IPS-NIHi7 (cell line): ENCODE measurements around the gene ARID1B.

Source experiments
- DNase-seq: peaks from one replicate; pipeline ENCODE4 v3.0.0; 2012; ENCODE audit warnings: mixed read lengths; ENCODE audit errors: extremely low spot score

The ARID1B gene

DNA sequence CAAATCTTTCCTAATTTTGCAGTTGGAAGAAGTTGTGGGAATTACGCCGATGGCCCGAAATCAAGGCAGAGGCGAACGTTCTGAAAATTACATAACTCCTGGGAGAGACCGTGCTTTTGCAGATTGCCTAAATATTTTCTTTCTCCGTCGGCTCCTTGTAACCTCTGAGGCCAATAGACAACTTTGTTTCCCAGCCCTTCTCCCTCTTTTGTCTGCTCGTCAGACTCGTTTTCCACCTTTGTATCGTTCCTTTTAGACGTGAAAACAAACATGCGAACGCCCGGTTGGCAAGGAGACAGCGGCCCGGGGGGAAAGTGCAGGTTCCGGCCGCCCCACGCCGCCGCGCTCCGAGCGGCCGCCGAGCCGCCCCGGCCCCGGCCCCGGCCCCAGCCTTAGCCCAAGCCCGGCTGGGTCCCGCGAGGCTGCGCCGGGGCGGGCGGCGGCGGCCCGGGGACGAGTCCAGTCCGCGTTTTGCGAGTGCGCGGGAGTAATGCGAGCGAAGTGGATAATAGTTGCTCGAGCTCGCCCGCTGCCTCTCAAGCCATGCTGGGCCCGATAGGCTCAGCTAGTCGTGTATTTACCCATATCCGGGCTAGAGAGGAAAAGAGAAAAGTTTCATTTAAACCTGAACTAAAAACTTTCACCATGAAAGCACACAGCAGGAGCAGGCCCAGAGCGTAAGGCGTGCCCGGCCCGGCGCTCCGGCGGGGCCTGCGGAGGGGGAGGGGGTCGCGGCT, at the start of gene ARID1B:
ARID1B (plus strand) TSS at position 539 of the 737 bp plus-strand sequence. CDS start 303 bp downstream, outside the sequence.
- peak; percentile 60 for DNase-seq

DNA sequence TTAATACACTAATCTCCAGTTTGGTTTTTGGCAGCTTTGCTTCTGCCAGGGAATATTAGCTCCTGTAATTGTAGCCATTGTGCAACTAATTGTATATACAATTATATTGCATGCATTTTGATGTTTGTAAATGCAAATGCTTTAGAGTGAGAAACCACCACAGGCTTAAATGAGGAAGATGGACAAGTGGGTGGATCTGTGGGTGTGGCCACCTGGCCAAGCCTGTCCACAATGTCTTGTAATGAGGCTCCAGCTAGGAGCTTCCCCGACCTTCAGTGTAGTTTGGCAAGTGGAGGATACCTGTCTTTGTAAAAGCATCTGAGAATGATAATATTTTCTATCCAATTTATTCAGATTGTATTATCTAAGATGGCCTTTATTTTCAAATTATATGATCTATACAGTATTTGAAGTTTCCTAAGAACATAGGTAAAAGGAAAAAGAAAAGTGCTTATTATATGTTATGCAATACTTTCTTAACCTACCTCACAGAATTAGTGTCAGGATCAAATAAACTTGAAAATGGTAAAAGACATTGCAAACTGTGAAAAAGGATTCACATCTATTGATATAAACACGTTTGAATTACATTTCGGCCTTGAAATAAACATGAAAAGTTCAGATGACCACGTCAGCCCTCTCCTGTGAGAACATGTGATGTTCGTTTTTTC, 49.3 kb upstream of the ARID1B start:
- DNase-seq = no peak

DNA sequence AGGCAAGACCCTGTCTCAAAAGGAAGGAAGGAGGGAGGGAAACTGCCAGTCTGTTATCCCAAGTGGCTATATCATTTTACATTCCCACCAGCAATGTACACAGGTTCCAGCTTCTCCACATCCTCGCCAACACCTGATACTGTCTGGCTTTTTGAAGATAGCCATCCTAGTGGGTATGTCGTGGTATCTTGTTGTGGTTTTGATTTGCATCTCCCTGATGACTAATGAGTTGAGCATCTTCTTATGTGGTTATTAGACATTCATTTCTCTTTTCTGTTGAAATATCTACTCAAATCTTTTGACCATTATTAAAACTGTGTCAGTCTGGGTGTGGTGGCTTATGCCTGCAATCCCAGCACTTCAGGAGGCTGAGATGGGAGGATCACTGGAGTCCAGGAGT, 47.9 kb upstream of the ARID1B start:
- no peak for DNase-seq

DNA sequence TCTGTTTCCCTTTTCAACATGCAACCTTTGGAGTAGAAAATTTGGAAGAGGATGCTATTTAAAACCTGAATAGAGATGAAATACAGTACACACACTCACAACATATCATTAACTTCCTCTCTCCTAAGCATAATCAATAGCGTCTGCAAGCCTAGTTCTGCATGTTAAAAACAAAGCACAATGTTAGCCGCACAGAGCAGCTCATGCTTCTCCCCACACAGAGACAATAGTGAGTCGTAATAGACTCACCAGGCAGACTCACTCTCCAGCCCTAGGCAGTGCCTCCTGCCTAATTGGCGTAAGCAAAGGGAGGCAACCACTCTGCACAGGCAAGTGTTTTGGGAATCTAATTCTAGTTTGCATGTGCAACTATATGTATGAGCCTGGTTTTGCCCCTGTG, 45.8 kb upstream of the ARID1B start:
- DNase-seq = no peak

DNA sequence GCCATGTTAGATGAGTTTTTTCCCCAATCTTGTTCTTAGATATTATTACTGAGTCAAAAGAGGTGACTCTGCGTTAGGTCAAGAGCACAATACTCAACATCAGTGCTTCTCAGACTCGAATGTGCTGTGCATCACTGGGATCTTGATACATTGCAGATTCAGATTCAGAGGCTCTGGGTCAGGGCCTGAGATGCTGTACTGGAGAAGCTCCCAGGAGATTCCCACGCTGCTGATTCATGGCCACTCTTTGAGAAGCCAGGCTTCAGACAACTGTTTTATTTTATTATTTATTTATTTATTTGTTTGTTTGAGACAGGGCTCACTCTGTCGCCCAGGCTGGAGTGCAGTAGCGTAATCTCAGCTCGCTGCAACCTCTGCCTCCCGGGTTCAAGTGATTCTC, 41.4 kb upstream of the ARID1B start:
- DNase-seq = no peak

DNA sequence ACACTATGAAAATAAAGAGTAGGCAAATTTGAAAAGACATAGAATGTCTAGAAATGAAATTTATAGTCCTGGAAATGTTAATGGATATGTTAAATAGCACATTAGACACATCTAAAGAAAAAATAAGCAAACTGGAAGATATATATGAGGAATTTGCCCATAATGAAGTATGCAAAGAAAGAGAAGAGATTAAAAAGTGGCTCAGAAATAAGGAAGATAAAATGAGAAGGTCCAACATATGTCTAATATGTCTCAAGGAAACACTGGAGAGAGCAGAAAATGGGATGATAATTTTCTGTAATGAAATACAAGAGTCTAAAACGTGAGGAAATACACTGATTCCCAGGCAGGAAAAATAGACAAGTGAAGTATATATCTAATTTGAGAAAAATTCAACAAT, 36.6 kb upstream of the ARID1B start:
- no peak for DNase-seq

DNA sequence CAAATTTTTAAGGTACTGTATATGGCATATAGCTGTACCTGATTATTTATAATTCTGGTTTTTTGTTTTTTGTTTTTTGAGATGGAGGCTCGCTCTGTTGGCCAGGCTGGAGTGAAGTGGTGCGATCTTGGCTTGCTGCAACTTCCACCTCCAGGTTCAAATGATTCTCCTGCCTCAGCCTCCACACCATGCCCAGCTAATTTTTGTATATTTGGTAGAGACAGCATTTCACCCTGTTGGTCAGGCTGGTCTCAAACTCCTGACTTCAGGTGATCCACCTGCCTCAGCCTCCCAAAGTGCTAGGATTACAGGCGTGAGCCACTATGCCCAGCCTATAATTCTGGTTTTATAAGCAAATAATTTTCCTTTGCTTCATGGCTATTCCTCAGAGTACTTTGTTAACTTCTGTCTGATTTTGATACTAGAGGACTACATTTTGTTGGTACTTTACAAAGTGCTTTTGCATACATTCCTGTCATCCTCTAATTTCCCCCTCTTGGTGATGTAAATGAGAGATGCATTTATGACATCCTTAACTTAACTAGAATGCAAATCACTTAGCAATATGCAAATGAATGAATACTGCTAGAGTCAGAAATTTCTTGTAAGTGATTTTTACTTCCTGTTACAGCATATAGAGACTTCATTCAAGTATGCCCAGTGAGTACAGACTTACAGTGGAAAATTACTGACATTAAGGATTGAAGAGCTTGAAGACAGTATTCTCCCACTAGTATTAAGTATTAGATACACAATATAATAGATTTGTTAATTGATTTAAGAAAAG, 35.7 kb upstream of the ARID1B start:
- DNase-seq = no peak

DNA sequence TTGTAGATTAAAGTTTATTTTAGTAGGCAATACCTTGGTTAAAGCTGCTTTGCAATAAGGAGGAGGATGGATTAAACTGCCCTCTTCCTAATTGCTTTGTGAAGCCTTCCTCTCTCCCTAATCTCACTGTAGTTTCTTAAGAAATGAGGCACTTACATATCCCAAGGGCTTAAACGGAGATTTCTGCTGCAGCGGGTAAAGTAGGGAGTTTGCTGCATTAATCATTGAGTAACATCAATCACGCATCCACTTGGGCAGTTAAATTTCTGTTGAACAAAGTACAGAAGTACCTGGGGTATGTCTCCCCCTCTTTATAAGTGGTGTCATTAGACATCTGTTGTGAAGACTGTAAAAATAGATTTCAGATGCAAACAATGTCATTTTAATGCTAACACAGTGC, 29.5 kb upstream of the ARID1B start:
- no peak for DNase-seq

DNA sequence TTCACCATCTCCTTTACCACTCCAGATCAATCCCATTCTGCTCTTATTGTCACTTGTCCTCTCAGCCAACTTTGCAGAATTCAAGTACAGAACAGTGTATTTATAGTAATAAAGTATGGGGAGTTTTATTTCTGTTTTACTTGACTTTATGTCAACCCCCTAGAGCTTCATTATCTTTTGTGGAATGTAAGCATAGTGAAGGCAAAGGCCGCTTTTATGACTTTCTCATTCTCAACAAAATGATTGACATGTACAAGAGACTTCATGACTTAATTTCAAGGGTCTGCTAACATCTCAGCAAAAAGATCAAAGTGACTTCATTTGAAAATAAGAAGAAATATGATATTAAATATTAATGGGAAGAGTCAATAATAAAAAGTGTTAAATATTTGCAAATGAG, 28.7 kb upstream of the ARID1B start:
- DNase-seq = no peak

DNA sequence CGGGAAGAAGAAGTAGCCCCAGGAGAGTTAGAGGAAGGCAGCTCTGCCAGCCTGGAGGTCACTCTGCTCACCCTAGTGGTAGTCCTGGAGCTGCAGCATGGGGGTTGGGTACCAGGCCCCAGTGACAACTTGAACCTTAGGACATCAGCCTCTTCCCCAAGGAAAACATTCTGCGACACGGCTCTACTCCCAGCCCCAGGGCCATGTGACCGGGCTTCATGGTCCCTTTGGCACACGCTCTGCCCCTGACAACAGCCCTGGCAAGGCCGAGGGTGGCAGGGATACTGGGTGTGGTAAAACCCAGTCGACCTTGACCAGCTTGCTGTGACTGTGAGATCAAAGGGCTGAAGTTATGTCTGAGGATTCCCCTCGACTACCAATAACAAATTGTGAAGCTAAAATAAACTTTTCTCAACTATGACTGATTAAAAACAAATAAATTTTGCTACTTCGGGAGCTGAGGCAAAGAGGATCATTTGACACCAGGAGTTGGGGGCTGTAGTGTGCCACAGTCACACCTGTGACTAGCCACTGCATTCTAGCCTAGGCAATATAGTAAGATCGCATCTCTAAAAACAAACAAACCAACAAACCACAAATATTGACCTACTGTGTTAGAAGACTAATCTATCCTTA, 24.4 kb upstream of the ARID1B start:
- DNase-seq = peak; percentile 61

DNA sequence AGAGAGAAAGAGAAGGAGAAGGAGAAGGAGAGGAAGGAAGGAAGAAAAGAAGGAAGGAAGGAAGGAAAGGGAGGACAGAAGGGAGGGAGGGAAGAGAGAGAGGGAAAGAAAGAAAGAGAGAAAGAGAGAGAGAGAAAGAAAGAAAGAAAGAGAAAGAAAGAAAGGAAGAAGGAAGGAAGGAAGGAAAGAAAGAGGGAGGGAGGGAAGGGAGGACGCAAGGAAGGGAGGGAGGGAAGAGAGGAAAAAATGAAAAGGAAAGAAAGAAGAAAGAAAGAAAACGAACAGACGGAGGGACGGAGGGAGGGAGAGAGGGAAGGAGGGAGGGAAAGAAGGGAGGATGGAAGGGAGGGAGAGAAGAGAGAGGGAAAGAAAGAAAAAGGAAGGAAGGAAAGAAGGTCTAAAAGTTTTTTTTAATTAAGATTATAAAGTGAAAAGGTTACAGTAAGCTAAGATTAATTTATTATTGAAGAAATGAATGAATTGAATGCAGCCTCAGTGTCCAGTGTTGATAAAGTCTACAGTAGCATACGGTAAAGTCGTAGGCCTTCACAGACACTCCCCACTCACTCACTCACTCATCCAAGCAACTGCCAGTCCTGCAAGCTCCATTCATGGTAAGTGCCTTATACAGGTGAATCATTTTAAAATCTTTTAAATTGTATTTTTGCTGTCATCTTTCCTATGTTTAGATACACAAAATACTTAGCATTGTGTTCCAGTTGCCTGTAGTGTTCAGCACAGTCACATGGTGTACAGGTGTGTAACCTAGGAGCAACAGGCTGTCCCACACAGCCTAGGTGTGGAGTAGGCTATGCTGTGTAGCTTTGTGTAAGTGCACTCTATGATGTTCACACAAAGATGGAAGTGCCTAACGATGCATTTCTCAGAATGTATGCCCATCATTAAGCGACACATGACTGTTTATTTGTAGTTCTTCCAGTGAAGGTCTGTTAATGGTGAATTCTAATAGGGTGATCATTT, 20.3 kb upstream of the ARID1B start:
- DNase-seq = no peak

DNA sequence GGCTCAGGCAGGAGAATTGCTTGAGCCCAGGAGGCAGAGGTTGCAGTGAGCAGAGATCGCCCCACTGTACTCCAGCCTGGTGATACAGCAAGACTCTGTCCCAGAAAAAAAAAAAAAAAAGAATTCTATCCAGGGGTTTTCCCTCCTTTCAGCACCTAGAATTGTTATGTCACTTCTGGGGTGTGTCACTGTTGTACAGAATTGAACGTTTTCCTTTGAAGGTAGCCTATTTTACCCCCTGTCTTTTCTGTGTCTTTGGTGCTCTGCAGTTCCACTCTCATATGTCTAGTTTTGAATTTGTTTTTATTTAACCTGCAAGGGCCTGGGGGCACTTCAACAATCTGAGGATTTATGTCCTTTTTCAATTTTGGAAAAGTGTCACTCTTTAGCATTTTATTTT, 19.3 kb upstream of the ARID1B start:
- no peak for DNase-seq

DNA sequence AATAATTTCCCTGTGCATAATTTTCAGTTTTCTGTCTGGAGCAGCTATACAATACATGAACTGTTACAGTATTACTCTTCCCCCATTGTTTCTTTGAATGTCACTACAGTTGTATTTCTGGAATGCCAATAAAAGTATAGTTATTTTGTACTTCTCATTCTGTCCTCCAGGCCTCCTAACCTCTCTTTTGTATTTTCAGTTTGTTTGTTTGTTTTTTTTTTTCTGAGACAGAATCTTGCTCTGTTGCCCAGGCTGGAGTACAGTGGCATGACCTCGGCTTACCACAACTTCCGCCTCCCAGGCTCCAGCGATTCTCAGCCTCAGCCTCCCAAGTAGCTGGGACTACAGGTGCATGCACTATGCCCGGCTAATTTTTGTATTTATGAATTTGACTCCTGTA, 16.8 kb upstream of the ARID1B start:
- no peak for DNase-seq

DNA sequence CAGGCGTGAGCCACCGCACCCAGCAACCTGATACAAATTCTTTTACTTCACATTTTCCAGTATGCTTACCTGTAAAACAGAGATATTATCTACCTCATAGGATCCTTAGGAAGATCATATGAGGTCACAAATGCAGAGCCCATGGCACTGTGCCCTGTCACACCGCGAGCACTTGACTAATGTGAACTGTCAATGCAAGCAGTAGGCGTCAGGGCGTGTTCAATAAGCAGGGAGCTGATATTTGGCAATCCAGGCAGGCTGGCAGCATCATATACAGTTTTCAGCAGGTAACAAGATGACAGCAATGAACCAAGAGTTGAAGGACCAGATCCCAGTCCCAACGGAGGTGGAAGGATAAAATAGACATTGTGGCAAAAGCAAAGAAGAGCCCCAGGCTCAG, 14.6 kb upstream of the ARID1B start:
- DNase-seq = no peak

DNA sequence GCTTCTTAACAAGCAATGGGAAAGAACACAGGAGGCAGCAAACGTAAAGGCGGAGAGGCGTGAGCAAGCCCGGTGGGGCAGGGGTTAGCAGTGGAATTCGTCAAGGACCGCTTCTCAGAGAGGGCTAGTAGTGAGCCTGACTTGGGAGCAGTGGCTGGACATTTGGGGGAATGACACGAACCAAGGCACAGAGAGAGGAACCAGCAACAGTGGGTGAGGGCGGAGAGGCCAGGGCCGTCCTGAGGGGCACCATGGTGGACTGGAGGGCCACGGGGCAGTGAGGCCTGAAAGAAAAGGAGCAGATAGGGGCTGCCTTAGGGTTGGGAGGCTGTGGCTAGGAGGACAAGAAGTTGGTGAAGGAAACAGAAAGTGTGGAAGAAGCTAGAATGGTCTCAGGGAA, 12.1 kb upstream of the ARID1B start:
- no peak for DNase-seq

DNA sequence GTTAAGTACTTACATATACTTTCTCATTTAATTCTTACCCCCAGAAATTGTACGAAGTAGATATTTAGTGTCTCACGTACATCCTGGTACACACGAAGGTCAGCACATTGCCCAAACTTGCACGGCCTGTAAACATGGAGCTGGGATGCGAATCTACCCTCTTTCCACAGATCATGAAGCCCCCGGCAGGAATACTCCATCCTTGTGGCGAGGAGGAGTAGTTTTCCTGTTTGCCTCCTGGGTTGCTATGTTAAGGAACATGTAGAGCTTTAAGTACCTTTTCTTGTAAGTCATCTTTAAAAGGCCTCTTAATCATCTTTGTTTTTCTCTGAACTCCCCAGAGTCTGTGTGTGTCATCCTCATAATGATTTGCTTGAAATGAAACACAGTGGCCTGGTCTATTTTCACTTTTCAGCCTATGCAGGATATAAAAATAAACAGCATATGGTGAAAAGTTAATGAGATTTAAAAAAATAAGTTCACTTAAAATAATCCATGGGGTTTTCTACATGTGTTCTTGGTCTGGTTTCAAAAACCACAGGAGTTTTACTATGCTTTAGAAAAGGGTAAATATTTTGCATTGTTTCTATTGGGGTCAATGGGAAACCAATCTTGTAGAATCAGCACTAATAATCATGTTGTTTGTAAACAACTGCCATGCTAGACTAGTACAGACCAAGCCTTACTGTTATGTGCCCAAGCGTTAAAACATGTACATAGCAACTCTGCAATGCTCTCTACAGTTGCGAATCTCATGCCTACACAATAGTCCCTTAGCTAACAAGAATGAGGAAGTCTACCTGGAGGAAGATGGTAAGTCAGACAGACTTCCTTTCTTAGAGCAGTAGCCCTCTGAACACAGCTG, 9.3 kb upstream of the ARID1B start:
- DNase-seq = no peak

DNA sequence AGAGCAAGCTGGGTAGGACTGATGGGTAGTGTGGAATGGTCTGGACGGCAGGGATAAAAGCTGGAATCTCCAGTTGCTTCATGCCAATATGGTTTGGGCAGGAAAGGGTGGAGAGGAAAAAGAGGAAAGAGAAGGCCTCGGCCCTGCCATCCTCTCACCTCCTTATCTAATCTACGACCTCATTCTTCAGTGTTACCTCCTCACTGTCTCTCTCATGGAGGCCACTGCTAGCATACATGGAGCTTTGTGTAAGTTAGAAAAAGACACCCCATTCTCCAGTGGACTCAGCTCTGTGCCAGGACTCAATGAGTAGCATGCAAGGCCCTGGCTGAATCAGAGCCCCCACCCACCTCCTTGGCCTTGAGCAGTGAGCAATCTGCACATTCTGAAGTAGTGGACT, 6.1 kb upstream of the ARID1B start:
- DNase-seq = no peak

DNA sequence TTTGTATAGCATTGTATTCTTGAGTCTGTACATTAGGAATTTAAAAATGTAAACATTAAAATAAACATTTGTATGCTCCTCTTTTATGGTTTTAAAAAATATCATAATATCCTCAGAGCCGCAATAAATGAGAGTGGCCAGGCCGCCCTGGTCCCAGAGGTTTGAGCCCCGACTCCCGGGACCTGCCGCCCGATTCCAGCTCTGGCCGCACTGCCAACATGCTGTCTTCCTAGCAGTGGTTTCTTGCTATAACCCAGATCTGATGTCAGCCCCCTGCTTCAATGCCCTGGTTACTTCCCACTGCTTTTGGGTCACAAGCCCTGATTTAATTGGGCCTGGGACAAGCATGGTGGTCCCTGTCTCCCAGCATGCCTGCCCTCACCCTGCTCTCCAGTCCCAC, 5.4 kb upstream of the ARID1B start:
- DNase-seq = no peak

DNA sequence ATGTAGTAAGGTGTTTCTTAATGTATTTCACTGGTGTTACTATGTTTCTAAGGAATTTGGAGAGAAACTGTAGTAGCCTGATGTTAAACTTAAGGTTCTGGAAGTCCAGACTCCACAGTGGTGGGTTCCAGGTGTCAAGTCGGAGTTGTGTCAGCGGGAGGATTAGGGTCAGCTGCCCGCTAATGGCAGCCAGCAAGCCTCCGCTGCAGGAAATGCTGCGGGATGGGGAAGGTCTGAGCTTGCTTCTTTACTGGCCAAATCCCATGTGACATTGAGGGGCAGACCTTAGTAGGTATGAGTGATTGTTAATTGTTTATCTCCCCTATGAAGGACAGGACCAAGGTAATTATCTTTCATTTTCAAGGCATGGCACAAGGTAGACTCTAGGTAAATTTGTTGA, 3.7 kb upstream of the ARID1B start:
- DNase-seq = no peak
